IPS DF 4.7 (cell line): ENCODE measurements around the gene CARD10.
"Not testable (repeated sequence)": the region's sequence is repeated elsewhere in the genome, so short reads cannot be mapped to it uniquely, and the experiment has no call there.

Source experiments
- DNase-seq: peaks from one replicate; pipeline ENCODE4 v3.0.0-alpha.2; 2013; ENCODE audit warnings: low spot score; ENCODE audit errors: extremely low read depth

Gene CARD10

DNA sequence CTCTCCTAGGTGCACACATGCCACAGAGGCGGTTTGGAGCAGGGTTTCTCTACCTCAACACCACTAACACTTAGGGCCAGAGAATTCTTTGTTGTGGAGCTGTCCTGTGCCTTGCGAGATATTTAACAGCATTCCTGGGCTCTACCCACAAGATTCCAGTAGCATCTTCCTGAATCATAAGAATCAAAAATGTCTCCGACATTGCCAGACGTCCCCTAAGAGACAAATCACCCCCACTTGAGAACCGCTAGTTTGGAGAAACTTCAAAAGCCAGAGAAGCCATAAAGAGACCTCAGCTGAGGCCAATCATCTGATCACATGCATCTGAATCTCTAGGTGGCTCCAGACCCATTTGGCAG, 49.1 kb downstream of the CARD10 start:
- no peak for DNase-seq

DNA sequence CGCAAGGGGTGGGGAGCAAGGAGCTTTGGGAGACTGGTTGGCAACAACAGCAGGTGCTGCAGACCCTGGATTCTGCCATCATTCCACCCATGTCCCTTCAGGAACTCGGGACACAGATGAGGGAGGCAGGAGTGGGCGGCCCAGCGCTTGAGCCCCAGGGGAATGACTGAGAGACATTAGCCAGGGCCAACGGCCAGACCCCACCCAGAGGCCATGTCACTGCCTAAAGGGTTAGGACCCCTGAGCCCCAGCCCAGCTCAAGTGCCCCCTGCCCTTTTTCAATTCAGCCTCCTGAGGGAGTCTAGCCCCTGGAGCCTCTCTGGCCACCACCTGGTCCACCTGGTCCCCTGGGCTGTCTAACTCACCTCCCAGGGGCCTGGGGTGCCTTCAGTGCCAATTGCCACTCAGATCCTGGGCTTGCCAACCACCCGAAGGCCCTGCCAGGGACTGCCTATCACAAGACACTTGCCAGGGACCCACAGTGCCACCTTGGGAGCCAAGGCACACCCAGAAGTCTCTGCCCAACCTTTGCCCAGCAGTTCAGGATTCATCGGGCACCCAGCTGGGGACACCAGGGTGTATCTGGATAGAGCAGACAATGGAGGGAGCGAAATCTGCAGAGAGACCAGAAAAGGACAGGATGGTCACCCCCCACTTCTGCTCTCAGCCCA, 49.7 kb downstream of the CARD10 start:
- DNase-seq, result no peak

DNA sequence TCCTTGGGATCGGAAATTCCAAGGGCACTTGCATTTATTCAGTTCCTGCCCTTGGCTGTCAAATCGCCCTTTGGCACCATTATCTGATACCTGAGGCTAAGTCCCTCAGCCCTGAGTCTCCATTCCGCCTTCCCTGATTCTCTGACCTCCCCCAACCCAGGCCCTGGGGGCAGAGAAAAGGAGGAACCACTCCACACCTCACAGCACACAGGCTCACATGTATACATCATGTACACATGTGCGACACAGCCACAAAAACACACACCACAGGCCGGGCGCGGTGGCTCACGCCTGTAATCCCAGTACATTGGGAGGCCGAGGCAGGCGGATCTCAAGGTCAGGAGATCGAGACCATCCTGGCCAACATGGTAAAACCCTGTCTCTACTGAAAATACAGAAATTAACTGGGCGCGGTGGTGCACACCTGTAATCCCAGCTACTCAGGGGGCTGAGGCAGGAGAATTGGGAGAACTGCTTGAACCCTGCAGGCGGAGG, 51.0 kb downstream of the CARD10 start:
- DNase-seq, result not testable (repeated sequence)

DNA sequence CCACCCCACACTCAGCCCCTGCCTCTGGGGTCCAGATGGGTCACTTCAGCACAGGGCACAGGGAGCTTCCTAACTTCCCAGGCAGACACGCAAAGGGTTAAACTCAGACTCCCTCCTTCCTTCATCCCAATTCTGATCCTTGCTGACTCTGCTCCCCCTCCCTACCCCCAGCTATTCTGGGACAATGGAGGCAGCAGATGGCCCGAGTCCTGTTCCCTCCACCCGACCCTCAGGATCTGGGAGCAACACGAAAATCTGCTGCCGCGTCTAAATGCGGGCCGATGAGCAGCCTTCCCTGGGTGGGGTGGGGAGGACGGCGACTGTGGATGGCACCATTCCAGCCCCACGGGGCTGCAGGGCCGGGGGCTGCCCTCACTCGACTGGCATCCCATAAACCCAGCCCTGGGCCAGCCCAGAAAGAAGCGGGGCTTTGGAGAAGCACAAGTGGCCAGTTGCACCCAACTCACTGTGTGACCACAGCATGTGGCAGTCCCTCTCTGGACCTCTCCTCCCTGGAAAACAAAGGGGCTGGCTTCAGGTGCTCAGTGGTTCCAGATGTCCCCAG, 51.7 kb downstream of the CARD10 start:
- DNase-seq, result no peak

DNA sequence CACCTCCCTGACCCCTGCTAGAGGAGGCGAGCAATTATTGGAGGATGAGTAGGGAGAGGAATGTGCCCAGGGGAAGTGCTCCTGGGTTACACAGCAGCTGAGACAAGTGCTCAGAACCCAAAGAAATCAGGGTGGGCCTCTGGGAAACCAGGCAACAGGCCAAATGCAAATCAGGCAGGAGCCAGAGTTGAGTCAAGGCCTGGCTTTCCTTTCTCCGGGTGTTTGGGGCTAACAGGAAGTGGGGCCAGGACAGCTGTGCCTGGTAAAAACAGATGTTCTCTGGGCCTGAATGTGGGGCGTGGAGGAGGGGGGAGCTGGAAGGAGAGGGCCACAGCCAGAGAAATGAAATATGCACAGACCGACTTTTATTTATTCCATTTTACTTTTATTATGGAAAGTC, 55.0 kb downstream of the CARD10 start:
- DNase-seq, result no peak

DNA sequence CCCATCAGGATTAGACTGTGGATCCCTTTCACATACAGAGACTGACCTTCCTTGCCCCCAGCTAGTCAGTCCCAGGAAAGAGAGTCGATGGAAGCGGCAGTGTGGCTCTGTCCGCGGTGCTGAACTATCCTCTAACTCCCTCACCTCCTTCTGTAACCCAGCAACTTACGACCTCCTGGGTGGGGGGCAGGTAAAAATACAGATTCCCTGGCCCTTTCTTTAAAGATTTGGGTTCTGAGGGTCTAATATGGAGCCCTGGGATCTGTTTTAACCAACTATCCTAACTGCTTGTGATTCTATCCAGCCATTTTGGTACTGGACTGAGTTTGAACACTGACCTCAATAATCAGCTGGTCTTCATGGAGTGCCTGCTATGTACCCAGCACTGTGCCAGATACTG, 56.2 kb downstream of the CARD10 start:
- no peak for DNase-seq

DNA sequence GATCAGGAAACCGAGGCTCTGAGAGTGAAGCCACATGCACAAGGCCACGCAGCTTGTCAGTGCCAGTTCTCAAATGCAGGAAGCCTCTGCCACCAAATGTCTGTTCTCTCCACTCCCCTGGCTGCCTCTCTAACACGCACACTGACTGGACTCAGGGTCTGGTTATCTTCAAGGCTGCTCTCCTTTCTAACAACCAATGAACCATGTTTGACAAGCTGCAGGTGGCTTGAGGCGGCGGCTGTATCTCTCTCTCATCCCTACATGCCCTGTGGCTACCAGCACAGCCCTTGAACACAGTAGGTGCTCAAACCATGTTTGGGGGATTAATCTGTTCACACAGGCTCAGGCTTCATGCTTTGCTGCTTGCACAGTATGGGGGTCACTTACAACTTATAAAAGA, 56.8 kb downstream of the CARD10 start:
- DNase-seq, result no peak

DNA sequence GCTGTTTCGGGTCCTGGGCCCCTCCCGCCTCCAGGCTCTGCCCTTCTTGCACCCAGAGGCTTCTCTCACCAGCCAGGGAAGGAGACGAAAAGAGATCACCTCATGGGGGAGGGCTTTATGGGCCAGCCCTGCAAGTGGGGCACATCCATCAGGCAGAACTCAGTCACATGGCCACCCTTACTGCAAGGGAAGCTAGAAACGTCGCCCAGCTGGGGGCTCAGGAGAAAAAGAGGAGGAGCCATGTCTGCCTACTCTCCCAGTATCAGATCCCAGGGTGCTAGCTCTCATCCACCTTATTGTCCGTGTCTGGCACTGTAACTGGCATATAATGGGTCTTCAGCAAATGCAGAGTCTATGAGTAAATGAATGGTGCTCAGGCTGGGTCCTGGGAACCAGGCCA, 57.3 kb downstream of the CARD10 start:
- no peak for DNase-seq

DNA sequence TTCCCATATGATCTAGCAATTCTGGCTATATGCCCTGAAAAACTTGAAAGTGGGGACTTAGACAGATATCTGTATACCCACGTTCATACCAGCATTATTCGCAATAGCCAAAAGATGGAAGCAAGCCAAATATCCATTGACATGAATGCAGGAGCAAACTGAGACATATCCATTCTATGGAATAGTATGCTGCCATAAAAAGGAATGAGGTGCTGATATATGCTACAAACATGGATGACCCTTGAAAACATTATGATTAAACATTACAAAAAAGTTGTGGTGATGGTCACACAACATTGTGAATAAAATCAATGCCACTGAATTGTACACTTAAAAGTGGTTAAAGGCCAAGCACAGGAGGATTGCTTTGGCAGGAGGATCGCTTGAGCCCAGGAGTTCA, 58.5 kb downstream of the CARD10 start:
- DNase-seq, result no peak

DNA sequence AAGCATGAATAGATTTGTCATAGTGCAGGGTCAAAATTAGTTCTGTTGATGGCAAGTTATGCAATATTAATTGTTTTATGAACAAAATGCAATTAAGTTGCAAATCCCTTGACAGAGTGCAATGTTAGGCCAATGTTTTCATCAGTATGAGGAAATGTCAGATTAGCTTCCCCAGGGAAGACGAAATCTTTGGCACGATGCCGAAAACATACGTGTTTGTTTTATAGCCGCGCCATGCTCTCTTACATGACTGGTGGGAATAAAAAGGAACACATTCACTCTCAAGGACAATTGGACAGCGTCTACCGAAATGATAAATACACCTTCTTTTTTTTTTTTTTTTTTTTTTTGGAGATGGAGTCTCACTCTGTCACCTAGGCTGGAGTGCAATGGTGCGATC, 60.0 kb downstream of the CARD10 start:
- no peak for DNase-seq

DNA sequence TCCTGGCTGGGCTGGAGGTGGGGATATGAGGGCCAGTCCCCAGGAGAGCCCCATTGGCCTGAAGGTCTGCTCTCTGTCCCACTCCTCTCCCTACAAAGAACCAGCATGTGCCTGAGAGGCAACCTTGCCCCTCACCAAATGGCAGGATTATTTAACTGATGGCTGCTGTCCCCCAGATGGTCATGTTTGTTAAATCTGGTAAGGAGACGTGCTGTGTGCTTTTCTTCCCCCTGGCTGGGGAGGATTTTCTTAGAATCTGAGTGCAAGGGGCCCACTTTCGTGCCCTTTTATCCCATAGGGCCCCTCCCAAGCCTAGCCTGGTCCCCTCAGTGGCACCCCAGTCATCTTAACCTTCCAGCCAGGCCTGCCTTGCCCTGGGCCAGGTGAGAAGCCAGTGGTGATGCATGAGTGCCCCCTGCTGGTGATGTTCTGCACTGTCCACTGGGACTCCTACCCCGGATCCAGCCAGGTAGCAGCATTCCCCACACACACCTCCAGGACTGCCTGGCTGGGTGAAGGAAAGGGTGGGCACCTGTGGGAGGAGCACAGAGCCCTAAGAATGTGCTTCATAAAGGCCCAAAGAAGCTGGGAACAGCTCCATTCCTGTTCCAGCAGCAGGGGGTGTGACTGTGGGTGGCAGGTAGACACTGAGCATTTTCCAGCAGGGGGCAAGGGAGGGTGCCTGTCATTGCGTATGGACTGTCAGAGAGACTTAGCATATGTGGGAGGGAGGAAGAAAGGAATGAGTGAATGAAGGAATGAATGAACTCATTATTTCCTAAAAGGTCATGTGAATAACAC, 61.9 kb downstream of the CARD10 start:
- DNase-seq, result peak; percentile 75

DNA sequence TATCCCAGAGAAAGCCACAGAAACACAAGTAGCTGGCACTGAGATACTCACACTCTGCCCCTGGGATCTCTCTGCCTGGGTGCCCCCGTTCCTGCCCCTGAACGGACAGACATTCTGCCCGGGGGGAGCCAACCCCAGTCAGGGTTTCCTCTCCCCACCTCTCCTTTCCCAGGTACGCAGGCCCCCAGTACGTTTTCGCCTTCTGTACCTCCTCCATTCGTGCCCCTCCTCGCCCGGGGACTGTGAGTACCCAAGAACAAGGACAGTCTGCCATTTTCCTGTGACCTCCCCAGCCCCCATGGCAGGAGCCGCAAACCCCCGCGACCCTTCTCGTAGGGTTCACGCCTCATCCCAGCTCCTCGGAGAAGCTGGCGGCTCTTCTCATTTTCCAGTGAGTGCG, 62.9 kb downstream of the CARD10 start:
- no peak for DNase-seq

DNA sequence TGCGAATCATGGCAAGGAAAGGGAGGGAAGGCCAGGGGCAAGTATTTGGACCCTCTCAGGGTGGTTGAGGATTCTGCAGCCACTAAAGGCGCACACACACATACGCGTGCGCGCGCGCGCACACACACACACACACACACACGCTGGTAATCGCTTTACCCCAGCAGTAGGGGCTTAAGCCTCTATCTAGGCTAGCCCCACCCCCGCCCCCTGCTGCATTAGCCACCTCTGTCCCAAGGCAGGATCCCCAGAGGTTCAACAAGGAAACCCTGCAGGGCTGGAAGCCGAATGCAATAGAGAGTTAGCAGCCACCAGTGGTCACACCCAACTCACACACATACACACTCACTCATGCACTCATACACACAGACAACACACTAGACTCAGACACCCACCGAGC, 63.3 kb downstream of the CARD10 start:
- DNase-seq, result no peak

DNA sequence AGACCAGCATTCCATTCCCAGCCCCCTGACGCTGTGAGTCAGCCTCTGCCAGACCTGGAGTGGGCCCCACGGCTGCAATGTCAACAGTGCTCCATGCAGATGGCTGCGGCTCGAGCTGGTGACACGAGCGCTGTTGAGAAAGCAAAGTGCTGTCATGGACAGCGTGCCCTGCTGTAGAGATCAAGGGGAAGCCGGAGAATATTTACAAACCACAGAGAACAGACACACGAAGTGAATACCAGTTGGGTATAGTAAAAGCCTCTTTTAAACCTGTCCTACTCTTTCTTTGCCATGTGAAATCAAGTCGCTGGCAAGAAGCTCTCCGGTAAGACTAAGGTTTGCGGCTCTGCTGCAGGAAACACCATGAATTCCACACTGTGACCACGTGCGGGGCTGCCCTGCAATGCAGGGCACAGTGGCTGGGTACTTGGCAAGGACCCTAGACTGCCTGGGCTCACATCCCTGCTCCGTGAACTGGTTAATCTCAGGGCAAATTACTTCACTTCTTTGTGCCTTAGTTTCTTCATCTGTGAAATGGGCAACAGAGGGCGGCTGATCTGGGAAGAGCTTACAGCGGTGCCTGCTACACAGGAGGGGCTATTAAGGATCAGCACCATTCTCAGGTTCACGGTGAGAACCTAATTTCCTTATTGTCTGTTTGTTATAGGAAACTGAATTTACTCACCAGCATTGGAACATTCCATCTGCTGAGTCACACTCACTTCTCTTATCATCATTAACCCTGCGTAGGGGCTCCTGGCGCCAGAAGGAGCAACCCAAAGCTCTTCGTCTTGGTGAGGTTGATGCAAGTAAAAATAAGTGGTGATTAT, 64.1 kb downstream of the CARD10 start:
- no peak for DNase-seq

DNA sequence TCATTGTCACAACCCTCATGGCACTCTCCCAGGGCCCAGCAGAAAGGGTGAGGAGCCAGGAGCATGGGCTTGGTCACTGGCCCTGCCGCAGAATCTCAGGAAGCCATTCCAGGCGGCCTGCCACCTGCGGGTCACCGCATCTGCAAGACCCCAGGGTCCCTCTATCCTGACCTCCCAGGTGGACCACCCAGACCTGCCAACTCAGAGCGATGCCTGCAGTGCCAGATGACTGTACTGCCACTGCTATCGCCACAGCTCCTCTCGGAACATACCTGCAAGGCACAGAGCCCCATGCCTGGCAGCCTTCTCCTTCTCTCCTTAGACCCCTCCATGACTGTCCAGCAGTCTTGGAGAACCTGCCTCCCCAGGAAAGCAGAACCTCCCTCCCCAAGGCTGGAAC, 65.5 kb downstream of the CARD10 start:
- no peak for DNase-seq

DNA sequence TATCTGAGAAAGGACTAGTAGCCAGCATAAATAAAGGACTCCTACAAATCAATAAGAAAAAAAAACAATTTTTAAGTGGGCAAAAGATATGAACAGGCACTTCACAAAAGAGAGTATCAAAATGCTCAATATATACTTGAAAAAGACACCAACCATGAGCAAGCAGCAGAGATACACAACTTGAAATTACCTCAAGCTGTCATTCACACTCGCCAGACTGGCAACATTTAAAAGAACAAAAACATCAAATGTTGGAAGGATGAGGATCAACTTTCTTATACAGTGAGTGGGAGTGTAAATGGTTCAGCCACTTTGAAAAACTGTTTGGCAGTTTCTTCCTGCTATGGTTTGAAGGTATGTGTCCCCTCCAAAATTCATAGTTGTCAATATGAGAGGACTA, 68.0 kb downstream of the CARD10 start:
- no peak for DNase-seq

DNA sequence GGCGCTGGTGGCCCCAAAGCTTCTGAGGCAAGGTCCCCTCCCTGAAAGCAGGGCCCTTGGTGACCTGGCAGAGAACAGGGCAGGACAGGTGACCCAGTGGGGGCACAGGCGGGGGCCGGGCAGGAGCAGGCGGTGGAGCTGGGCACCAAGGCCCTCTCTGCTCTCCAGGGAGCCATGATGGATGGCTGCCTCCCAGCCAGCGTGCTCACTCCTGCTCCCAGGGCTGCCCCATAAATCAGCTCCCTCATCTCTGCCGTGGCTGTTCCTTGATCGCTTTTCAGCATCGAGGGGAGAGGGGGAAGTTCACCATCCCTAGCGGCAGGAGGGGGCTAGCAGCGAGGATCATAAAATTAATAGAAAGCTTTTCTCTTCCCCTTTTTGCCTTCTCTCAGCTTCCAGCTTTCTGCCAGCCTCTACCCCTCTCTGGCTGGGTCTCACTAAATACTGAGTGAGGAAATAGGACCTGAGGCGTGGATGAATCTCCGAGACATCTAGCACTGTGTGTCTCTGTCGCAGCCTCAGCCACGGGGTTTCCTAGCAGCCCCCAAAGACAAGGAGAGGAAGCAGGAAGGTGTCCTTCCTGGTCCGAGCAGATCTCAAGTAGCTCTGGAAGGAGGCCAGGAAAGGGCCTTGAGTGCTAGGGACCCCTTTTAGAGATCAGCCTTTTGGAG, 69.7 kb downstream of the CARD10 start:
- no peak for DNase-seq

DNA sequence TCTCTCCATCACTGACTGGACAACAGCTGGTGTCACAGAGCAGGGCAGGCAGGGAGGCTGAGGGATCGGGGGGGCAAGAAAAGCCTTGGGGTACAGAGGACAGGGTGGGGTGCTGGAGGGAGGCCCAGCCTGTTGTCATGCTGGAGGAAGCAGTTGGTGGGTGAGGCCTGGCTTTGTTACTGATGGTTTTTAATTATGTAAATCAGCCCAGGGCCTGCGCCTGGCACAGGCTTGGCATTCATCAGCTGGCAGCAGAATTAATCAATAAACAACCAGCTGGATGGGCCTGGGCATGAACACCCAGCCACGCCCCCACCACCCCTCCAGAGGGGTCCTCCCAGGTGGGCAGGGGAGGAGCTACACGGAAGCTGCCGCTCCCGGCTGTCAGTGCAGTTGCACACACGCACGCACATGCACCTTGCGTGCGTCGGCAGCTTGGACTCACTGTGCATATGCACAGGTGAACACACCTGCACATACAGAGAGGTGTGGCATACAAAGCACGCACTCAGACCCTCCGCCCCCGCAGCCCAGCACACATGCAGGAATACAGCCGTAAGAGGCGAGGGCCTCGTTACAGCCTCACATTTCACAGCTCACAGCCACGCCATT, 70.6 kb downstream of the CARD10 start:
- no peak for DNase-seq

DNA sequence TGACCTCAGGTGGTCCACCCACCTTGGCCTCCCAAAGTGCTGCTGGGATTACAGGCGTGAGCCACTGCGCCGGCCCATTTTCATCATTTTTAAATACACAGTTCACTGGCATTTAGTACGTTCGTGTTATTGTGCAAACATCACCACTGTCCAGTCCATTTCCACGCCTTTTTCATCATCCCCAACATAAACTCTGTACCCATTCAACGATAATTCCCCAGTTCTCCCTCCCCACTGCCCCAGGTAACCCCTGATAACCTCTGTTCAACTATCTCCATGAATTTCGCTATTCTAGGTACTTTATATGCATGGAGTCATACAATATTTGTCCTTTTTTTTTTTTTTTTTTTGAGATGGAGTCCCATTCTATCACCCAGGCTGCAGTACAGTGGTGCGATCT, 73.7 kb downstream of the CARD10 start:
- DNase-seq, result no peak

DNA sequence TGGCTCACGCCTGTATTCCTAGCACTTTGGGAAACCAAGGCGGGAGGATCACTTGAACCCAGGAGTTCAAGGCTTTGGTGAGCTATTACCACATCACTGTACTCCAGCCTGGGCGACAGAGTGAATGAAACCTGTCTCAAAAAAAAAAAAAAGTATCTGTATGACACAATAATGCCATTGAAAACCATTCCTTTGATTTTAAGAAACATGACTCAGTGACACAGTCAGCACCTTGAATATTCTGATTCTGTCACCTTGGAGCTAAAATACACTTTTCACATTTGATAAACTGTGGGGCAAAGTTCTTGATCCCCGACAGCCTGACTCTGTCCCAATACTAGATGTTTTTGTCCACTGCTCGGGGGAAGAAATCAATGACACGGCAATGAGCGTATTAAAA, 75.2 kb downstream of the CARD10 start:
- no peak for DNase-seq

DNA sequence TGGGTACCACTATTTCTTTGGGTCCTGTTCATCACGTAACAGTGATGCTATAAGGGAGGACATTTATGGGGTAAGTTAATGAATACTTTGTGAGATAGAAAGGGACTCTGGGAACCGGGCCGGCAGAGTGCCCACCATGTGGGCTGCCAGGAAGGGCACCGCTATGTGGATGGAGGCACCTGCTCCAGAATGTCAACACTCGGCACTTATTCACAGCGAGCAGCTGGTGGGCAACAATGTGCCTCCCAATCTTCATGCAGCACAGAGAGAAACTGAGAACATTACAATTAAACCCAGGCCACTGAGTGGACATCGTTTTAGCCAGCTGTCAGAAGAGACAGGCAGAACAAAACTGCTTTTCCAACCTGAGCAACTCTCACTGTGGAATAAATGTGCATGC, 76.1 kb downstream of the CARD10 start:
- DNase-seq, result no peak
